NCI-H1092 treated with DMSO at 0.1 percent for 48 hours (cell line): ENCODE results near the gene CATSPER3.

Source experiments
- DNase-seq: peaks from one replicate; lab custom pipeline; 2025; lab: John Stamatoyannopoulos, UW

CATSPER3 gene

DNA sequence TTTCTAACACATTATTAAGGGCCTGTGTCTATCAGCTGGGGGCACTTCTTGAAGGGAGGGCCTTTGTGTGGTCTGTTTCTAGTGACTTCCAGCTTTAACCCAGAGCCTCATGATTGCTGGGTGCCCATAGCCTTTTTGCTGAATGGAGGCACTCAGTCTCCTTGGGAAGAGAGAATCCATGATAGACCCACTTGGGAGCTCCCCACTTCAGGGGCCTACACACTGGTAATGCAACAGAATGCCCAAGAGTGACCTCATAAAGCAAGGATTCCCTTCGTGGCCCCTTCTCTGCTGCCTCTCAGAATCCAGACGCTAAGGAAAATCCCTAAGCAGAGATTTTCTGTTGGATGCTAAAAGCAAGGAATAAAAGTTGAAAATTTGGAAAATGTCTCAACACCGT, at the start of gene CATSPER3:
Gene CATSPER3, plus strand, starts transcription at position 301 of the 400 bp plus-strand sequence. Its CDS starts 85 bp downstream, at position 386.
- DNase-seq = no peak

DNA sequence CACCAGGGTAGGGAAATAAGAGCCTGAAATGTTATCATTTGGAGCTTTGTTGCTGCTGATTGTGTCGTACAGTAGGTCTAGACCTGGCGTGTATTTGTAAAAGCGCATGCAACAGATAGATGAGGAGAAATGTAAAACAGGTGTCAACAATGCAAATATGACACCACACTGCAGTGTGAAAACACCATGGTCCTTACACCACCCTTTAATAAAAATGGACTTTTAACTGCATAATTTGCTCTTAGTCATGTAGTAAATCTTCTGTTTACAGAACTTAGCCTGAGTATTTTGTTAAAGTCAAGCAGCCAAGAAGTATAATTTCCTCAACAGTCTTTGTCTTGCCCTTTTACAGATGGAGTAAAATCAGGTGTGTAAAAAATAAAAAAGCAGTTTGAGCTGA, 48.8 kb upstream of the CATSPER3 start:
- DNase-seq = no peak

DNA sequence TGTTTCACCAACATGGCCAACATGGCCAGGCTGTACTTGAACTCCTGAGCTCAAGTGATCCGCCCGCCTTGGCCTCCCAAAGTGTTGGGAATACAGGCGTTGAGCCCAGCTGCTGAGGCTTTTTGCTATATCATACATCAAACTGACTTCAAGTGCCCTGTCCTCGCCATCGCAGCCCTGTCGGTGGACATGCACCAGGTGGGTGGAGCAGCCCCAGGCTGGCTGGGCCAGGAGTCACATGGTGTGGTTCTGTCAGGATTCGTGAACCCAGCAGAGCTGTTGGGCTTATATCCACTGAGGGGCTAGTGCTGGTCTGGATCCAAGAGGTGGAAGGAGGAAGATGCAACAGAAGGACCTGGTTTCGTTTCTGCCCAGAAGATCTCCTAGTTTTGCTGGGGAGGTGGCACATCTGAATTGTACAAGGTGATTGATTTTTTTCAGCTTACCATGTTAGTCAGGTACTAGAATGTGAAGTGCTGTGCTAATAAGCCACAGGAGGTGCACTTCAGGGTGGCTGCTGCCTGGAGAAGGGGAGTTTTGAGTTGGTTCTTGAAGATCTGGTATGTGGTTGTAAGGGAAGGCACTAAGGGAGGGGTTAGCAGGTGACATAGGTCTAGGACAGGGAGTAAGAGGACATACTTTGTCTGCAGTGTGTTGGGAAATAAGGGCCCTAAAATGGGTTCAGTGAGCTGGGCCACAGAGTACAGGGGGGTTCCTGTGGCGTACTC, 46.7 kb upstream of the CATSPER3 start:
- DNase-seq = no peak

DNA sequence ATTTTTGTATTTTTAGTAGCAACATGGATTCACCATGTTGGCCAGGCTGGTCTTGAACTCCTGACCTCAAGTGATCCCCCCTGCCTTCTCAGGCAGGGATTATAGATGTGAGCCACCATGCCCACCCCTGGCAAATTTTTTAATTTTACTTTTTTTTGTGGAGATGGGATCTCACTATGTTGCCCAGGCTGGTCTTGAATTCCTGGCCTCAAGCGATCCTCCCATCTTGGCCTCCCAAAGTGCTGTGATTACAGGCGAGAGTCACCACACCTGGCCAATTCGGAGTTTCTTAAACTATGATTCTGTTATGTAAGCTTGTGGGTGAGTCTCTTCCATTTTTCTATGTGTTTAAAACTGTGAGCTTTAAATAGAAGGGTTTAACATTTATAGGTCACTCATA, 35.2 kb upstream of the CATSPER3 start:
- DNase-seq = no peak

DNA sequence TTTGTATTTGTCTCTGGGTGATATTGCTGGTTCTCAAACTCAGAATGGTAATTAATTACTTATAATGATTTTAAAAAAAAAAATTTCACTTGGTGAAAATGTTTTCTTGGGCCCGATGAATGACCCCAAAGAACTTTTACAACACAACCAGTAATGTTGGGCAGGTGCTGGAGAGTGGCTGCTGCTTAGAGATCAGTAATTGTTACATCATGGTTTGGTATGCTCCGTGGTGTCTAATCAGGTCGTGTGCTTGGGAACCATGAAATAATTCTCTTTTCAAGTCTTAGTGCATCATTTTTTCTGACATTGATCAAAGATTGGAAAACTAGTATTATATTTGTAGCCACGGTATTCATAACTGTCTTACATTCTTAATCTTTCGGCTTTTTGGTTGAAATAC, 33.5 kb upstream of the CATSPER3 start:
- no peak for DNase-seq

DNA sequence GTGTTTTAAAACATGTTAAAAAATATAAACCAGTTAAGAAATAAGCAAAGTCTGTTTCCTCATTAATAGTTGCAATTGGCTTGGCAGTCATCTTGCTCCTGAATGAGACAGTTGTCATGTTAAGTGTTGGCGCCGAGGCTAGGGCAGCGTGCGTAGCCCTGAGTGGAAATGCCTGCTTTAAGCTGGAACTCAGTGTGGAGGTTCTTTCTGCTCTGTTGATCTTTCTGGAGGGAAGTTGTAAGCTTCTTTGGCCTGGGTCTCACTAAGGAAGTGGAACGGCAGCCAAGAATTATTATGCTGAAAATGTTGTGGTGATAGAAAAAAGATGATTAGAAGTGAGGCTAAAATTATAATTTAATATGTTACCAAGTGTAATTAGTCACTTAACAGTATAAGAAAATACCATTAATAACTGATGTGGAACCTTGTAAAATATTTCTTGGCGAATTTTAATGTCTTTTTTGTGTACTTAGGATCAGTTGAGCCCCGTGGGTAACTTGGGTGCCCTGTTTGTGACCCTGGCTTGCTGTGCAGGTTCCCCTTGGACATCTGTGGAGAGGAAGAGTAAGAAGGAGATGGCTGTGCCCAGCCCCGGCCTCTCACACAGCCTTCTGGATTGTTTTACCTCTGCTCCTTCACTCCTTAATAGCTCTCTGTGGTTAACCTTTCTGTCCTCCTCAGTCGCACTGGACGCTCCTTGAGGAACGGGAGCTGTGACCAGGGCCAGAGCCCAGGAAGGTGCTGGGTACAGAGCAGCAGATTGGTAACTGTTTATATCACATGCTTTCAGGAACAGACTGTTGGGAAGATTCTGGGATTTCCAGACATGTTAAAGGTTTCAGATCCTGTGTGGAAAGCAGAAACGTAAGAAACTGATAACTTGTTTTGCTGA, 31.8 kb upstream of the CATSPER3 start:
- no peak for DNase-seq

DNA sequence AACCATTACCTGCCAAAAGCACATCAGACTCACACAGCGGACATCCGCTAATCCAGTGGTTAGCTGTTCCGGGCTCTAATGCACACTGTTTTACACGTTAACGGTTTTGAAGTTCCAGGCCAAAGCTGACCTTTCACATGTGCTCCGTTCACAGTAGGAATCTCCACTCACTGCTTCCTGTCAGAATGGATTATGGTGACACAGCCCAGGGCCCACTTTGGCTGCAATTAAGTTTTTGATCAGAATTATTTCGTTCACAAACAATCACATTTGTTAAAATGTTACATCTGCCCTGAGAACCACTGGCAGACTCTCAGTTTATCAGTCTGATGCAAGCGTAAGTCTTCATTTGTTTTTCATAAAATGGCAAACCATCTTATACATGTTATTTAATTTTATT, 30.2 kb upstream of the CATSPER3 start:
- DNase-seq = no peak

DNA sequence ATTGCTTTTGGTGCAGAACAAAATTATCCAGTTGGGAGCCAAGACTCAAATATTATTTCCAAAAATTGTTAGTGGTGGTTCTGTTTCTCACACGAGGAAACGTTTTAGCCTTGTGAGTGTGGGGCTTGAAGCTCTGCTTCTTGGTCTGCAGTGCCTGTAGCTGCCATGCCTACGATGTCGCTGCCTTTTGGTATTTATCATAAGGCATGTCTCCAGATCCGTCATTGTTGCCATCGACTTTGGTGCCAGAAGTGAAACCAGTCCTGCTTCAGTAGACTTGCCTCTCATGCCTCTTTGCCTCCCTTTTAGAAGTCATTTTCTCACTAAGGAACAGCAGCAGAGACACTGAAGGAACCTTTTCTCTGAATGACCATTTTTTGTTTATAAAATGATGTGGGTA, 29.7 kb upstream of the CATSPER3 start:
- no peak for DNase-seq

DNA sequence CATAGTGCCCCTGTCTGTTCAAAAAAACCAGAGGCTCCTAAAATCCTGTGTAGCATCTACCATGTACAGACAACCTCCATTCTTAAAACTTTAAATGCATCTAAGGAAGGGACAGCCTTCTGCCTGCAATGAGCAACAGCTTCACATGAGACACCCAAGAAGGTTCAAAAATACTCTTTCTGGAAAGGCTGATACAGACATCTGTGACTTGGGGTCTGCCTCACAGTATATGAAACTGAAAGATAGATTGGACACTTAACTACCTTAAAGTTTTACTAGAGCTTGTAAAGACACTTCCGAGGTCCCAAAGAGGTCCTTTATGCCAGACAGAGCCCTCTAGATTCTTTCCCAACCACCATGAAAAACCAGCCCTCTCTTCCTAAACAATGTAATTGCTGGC, 28.2 kb upstream of the CATSPER3 start:
- DNase-seq = no peak

DNA sequence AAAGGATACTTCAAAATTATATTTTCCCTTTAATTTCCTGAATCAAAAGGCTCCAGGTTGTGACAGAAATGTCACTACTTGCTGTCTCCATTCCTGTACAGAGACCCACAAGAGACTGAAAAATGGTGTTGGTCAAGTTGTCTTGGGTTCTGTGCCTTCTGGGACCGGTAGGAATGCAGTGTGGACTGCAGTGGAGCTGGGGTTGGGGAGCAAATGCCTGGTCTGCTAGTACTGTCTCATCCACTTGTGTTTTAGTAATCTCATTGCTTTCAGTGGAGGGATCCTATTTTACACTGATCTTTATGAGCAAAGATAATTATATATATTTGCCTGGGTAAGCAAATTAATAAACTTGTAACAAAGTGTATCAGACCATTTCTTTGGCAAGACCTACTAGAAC, 24.2 kb upstream of the CATSPER3 start:
- DNase-seq = no peak

DNA sequence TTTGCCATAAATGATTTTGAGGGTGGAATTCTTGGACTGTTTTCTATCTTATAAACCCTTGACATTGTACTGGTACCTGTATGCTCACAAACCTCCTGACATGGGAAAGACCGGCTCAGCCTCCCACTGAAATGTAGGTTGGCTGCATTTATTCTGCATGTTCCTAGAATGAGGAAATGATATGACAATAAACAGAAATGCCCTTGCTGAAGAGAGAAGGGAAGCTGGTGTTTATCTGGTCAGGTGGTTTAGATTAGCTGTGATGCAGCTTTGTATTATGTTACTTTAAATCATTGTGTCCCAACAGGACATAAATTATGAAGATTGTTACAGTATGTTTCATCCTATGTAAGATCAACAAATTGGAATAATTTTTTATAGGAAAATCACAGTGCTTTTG, 23.1 kb upstream of the CATSPER3 start:
- no peak for DNase-seq

DNA sequence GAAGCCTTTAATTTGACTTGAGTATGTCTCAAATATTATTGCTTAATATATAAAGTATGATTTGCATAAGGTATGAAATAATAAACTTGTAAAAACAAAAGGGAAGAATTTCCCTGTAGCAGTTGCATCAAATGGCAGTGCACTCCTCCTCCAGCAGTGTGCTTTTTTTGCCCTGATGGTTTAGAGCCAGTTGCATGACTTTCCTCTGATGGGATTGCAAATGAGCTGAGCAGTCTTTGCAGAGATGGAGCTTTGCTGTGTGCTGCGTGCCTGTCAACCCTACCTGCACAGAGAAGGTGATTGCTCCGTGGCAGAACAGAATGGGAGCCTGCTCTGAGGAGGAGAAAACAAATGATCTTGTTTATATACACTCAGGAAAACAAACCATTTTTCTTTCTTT, 22.7 kb upstream of the CATSPER3 start:
- no peak for DNase-seq

DNA sequence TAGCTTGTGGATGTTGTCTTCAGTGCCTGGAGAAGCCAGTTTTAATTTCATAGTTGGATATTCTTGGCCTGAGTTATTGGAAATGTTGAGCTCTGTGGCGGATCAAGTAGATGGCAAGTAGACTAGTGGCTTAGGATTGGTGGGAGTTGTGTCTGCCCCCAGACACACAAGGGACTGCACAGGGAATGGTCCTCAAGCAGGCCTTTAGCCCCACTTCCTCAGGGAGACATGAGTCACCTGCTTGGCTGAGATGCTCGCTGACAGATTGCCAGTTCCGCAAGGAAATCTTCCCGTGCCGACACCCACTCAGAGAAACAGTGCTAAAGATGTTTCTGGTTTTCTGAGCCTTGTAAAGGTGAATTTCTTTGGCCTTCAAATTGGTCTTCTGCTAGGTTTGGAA, 18.8 kb upstream of the CATSPER3 start:
- DNase-seq = no peak

DNA sequence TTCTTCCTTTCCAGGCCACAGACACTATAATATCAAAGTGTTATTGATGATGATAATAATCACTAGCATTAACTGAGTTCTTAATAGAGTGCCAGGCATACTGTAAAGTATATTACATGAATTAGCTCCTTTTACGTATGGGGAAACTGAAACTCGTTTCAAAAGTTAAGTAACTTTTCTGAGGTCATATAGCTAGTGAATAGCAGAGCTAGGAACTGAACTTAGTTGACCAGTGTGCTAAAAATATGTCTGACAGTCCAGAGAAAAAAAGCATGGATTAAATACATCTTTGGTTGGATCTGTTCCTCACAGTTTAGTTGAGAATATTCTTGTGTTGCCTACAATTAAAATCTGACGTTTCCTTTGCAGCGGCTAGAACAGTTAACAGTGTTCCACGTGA, 18.4 kb upstream of the CATSPER3 start:
- DNase-seq = no peak

DNA sequence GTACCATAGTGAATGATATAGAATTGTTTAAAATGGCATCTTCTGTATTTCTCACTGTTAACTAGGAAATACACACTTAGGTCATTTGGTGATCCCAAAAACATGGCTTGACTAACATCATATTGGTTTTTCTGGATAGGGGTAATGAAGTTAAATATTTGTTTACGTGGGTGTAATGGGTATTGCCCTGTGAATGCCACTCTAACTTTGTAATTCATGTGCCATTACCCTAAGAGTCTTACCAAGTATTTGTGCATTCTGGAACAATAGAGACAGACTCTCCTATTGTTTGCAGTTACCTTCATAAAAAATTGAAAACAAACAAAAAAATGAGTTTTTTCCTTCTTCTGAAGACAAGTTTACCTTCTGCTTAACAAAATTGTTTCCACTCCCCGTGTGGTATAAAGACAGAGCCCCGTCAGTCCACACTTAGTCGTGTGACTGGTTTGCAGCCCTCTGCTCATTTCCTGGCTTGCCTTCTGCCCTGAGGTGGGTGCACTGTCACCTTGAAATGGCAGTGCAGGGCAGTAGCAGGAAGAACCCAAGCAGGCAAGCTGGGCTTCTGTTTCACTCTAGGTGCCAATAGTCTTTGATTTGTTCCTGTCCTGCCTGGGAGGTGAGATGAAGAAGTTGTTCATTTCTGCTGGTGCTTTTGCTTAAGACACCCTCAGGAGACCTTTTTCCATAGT, 9.6 kb upstream of the CATSPER3 start:
- no peak for DNase-seq

DNA sequence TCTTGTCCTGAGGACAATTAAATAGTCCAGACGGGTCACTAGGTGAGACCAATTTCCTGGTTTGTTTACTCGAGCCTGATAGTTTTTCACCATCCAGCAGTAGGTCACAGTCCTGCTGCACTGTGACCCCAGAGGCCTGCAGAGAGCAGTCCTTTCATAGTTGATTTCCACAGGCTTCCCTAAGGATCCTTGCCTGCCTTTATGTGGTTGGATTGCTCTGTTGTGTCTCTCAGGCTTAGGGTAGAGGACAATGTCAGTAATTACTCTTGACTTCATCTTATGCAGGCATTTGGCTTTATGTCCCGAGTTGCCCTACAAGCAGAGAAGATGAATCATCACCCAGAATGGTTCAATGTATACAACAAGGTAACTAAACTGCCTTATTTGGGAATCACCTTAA, 9.0 kb upstream of the CATSPER3 start:
- no peak for DNase-seq

DNA sequence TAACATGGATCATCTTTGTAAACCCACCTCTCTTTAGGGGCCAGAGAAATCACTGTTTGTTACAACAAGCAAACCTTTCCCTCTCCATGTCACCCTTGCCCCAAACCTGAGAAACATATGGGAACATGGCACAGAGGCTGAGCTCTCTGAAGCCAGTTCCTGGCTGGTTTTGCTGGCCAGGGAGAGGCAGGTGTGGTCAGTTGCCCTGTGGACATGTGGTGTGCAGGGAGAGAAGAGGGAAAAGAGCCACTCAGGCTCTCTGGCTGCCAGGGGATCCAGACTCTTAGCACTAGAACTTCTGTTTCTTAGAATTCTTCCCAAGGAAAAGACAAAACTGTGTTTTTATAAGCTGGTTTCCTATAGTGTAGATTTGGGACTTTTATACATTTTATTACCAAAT, 4.6 kb upstream of the CATSPER3 start:
- DNase-seq = no peak

DNA sequence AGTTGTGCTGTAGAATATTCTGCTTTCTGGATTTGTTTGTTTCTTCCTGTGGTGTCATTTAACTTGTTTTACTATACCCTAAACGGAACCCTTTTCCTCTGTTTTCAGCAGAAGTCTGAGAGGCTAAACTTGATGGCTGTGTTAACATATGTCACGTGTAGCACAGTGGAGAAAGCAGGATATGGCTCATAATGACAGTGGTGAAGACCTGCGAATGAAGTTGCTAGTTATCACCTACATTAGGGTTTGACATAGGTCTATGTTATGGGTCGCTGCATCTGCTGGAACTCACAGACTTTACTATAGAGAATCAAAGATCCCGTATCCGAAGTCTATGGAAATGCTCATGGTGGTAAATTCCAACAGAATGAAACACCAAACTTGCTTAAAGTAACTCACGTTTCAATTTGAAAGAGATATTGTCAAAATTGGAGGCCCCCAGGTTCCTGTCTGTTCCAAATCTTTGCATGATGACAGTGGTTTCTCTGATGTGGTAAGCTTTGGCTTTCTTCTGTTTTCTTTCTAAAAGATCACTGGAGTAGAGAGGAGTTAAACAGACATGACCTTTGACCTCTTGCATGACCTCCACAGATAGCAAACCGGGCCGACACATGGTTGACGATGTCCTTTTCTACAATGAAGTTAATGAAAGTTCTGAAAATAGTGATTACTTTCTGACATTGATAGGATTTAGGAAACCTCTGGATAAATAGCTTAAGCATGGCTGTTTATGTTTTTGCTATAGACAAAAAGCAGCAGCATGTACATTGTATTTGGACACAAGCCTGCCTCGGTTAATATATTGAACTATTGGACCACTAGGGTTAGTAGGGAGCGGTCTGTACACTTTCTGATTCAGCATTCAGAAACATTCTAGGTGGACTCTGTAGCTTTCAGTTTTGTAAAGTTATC, 3.1 kb upstream of the CATSPER3 start:
- no peak for DNase-seq

DNA sequence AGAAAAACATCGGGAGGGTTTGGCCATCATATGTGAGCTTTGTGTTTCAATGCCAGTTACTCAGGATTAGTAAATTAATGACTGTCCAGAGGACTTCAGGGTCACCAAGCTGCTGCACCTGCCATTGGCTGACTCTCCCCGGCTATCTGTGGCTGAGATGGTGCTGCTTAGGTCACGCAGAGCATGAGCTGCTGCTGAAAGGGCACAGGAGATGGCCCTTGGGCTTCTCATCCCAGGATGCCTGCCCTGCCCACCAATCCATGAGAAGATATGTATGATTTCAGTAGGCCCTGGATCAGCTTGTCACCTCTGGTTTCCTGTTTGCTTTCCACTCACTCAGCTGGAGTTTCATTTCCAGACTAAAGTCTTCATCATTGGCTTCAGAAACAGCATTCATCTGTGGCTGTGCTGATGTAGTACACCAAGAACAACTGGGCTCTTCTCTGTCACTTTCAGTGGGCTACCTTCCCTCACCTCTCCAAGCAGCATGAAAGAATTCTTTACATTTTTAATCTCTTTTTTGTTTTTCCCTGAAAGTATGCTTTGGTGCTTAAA, 2.4 kb upstream of the CATSPER3 start:
- DNase-seq = no peak

DNA sequence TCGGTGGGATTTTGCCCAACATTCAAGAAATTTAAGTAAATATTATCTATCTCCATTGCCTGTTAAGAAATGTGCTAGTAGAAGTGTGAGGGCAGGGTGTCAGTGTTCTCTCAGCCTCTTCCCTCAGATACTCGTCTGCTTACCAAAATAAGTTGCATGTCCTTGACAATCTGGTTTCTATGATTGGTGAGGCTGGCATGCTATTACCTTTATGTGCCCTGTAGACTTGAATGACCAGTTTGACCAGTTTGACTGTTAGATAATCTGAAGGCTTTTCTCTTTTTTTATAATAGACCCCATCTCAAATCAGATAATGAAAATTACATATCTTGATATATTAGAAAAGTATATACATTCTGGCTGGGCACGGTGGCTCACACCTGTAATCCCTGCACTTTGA, 348 bp downstream of the CATSPER3 start:
- no peak for DNase-seq

DNA sequence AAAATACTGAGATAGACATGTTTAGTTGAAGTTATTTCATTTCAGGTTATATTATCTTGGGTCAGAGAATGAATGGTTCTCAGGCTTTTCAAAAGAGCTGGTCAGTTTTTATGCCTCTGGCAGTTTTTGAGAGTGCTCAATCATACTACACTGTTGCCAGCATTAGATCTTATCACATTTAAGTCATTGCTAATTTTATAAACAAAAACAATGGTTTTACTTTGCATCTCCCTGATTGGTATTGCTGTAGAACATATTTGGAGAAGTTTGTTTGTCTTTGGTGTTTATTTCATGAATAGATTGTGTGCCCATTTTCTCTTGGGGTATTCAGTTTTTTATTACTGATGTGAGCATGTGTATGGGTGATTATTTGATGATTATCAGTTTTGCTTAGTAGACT, 1.5 kb downstream of the CATSPER3 start:
- no peak for DNase-seq
